K562 treated with DMSO at 1 percent for 48 hours (cell line): ENCODE results near the gene NCSTN. TPM values are rescaled to one million over a fixed set of nuclear protein-coding genes. Genes with fewer than 3 reads are reported as not detected.

Experiments
- total RNA-seq: library from RNA; unstranded; fragments of 300-600 nt; gene quantifications from 2 replicates; pipeline ENCODE4 v1.2.3, GENCODE V29; 2022; ENCODE audit warnings: low replicate concordance; ENCODE audit errors: extremely low read depth

The NCSTN gene
- not detected in 2 replicates for total RNA-seq

GRCh38 chr1:160342953-160343869 is at the start of gene NCSTN, which contains the start of gene COPA:
Gene NCSTN (plus strand): TSS chr1:160343383. CDS start chr1:160343397, 14 bp downstream.
Gene COPA (minus strand): TSS chr1:160343250. CDS start chr1:160343170, 80 bp downstream.

GRCh38 chr1:160366731-160367515 is 23.7 kb downstream of the NCSTN start, which contains the start of gene NHLH1:
Gene NHLH1 (plus strand): TSS chr1:160367071. CDS start chr1:160370732, 3,661 bp downstream.

GRCh38 chr1:160400223-160400645 is 57.1 kb downstream of the NCSTN start, which contains the start of gene VANGL2:
Gene VANGL2 (plus strand): TSS chr1:160400564. CDS start chr1:160415838, 15,274 bp downstream.

Other genes starting within 250 kb of the NCSTN start
- not detected in 2 replicates for gene IGSF8, start 244.8 kb upstream of the NCSTN start, total RNA-seq
- not detected in 2 replicates for gene ATP1A2, start 227.6 kb upstream of the NCSTN start, total RNA-seq
- not detected in 2 replicates for gene ATP1A4, start 191.8 kb upstream of the NCSTN start, total RNA-seq
- not detected in 2 replicates for gene CASQ1, start 152.8 kb upstream of the NCSTN start, total RNA-seq
- gene PEA15, start 138.0 kb upstream of the NCSTN start, total RNA-seq, result not detected in 2 replicates
- gene DCAF8, start 80.8 kb upstream of the NCSTN start, total RNA-seq, result not detected in 2 replicates
- not detected in 2 replicates for gene PEX19, start 58.2 kb upstream of the NCSTN start, total RNA-seq
- 244 TPM in 1 of 2 replicates, not detected in the other for gene COPA, start 133 bp upstream of the NCSTN start, total RNA-seq
- gene NHLH1, start 23.7 kb downstream of the NCSTN start, total RNA-seq, result not detected in 2 replicates
- not detected in 2 replicates for gene VANGL2, start 57.2 kb downstream of the NCSTN start, total RNA-seq
- gene SLAMF6, start 179.9 kb downstream of the NCSTN start, total RNA-seq, result not detected in 2 replicates
- gene CD84, start 236.1 kb downstream of the NCSTN start, total RNA-seq, result not detected in 2 replicates